IMR-90 (cell line): Measurements from ENCODE around the gene NTSR1.

ENCODE experiments used
- CEBPB ChIP-seq: IDR thresholded peaks from 2 replicates; pipeline ENCODE4 v1.6.1; 2012; ENCODE audit warnings: low read depth, low read length, improper control_type of control experiment
- CHD1 ChIP-seq: IDR thresholded peaks from 2 replicates; pipeline ENCODE4 v1.6.1; 2012; ENCODE audit warnings: low read depth, low read length, improper control_type of control experiment
- CTCF ChIP-seq: conservative IDR thresholded peaks from 2 replicates; pipeline ENCODE4 v1.5.1; 2012; ENCODE audit warnings: mild to moderate bottlenecking, low read depth, low read length, improper control_type of control experiment
- ELK1 ChIP-seq: fragments of 150-350 bp; IDR thresholded peaks from 2 replicates; pipeline ENCODE4 v1.6.1; 2016; ENCODE audit warnings: low read depth, mild to moderate bottlenecking, low read length, moderate library complexity, borderline replicate concordance
- MXI1 ChIP-seq: IDR thresholded peaks from 2 replicates; pipeline ENCODE4 v1.6.1; 2012; ENCODE audit warnings: low read depth, mild to moderate bottlenecking, low read length, moderate library complexity, borderline replicate concordance
- POLR2A ChIP-seq: IDR thresholded peaks from 2 replicates; pipeline ENCODE4 v1.6.1; 2012; ENCODE audit warnings: mild to moderate bottlenecking, low read depth, low read length
- RAD21 ChIP-seq: IDR thresholded peaks from 2 replicates; pipeline ENCODE4 v1.6.1; 2012; ENCODE audit warnings: low read length, improper control_type of control experiment
- RCOR1 ChIP-seq: IDR thresholded peaks from 2 replicates; pipeline ENCODE4 v1.6.1; 2012; ENCODE audit warnings: mild to moderate bottlenecking, low read length, improper control_type of control experiment; ENCODE audit not compliant: insufficient replicate concordance
- SMC3 ChIP-seq: fragments of 150-350 bp; IDR thresholded peaks from 2 replicates; pipeline ENCODE4 v1.6.1; 2016; ENCODE audit warnings: low read depth, mild to moderate bottlenecking, antibody characterized with exemption, low read length, moderate library complexity

DNA sequence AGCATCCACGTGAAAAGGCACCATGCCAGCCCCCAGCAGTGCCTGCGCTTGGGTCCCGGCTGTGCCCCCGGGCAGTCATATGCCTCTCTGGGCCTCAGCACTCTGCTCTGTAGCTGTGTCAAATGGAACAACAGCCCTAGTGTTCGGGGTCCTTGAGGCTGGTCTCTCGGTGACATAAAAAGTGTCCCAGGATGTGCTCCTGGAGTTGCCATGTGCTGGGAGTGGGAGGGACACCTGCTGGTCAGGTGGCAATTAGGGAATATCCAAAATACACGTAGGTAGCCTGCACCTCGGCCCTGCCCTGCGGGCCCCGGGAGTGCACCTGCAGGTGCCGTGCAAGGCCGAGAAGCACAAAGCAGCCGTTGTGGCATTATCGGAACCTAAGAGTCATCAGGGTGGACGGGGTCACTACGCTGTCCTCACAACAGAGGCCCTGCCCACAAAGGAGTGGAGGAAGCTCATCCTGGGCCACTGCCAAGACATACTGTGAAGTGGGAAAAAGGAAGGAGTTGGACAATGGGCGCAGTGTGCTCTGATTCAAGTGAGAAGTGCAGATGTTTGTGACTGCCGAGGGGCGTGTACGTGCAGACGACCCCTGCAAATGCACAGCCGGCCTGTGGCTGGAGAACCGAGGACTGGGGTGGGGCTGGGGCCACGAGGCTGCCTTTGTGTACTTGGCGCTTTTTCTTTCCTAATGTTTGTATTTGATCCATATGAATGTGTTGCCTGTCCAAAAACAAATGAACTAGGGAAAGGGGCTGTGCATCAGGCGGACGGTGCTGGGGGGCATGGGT, 41.7 kb upstream of the NTSR1 start:
- TF ChIP-seq CTCF (no peak), POLR2A (no peak), RAD21 (no peak), RCOR1 (no peak), CHD1 (no peak), ELK1 (no peak), MXI1 (no peak), SMC3 (no peak), CEBPB (no peak)
